ENCODE data around the gene CDH20.

Gene CDH20

GRCh38 chr18:61333271-61333745 lies at the start of gene CDH20:
Gene CDH20 (plus strand): TSS chr18:61333430.
- H3K4me3 ChIP-seq, result peak within 1 kb of the TSS in 5 of 7 experiments; percentile 11 to 36 (median 21)
- H3K27ac ChIP-seq, result no peak within 1 kb of the TSS

GRCh38 chr18:61284039-61284438 lies 49.2 kb upstream of the CDH20 start:
- no peak overlapping the region for H3K27ac ChIP-seq

GRCh38 chr18:61285777-61286176 lies 47.5 kb upstream of the CDH20 start:
- Histone ChIP-seq H3K4me3 (no peak overlapping the region), H3K27ac (no peak overlapping the region)

More at GRCh38 chr18:61284039-61284438, 49.2 kb upstream of the CDH20 start:
- no peak overlapping the region for H3K4me3 ChIP-seq

GRCh38 chr18:61286867-61287266 lies 46.4 kb upstream of the CDH20 start:
- Histone ChIP-seq H3K4me3 (no peak overlapping the region), H3K27ac (no peak overlapping the region)

GRCh38 chr18:61290616-61291015 lies 42.6 kb upstream of the CDH20 start:
- no peak overlapping the region for H3K27ac ChIP-seq
- no peak overlapping the region for H3K4me3 ChIP-seq

GRCh38 chr18:61292280-61293035 lies 40.8 kb upstream of the CDH20 start:
- no peak overlapping the region for H3K27ac ChIP-seq
- H3K4me3 ChIP-seq, result no peak overlapping the region

GRCh38 chr18:61295153-61295552 lies 38.1 kb upstream of the CDH20 start:
- H3K27ac ChIP-seq, result no peak overlapping the region
- no peak overlapping the region for H3K4me3 ChIP-seq

- Histone ChIP-seq H3K4me3 (no peak overlapping the region), H3K27ac (no peak overlapping the region)
Observed at GRCh38 chr18:61308004-61308403, 25.2 kb upstream of the CDH20 start.

- no peak overlapping the region for H3K4me3 ChIP-seq
- no peak overlapping the region for H3K27ac ChIP-seq
Observed at GRCh38 chr18:61308795-61309393, 24.3 kb upstream of the CDH20 start.

GRCh38 chr18:61322265-61322873 lies 10.9 kb upstream of the CDH20 start:
- H3K4me3 ChIP-seq, result no peak overlapping the region
- H3K27ac ChIP-seq, result no peak overlapping the region

- no peak overlapping the region for H3K4me3 ChIP-seq
- no peak overlapping the region for H3K27ac ChIP-seq
Observed at GRCh38 chr18:61323951-61324350, 9.3 kb upstream of the CDH20 start.

- Histone ChIP-seq H3K4me3 (no peak overlapping the region), H3K27ac (no peak overlapping the region)
Observed at GRCh38 chr18:61326407-61326806, 6.8 kb upstream of the CDH20 start.

- Histone ChIP-seq H3K27ac (no peak overlapping the region), H3K4me3 (no peak overlapping the region)
Observed at GRCh38 chr18:61329398-61329797, 3.8 kb upstream of the CDH20 start.

GRCh38 chr18:61331051-61331450 lies 2.2 kb upstream of the CDH20 start:
- H3K27ac ChIP-seq, result no peak overlapping the region
- H3K4me3 ChIP-seq, result no peak overlapping the region

- Histone ChIP-seq H3K4me3 (peak overlapping the region in 5 of 7 experiments; percentile 11 to 36 (median 21)), H3K27ac (no peak overlapping the region)
Observed at GRCh38 chr18:61333746-61334490, 688 bp downstream of the CDH20 start.

GRCh38 chr18:61334491-61334850 lies 1.2 kb downstream of the CDH20 start:
- peak overlapping the region in 4 of 7 experiments; percentile 16 to 36 (median 24) for H3K4me3 ChIP-seq
- no peak overlapping the region for H3K27ac ChIP-seq

GRCh38 chr18:61334951-61335683 lies 1.9 kb downstream of the CDH20 start:
- Histone ChIP-seq H3K4me3 (no peak overlapping the region), H3K27ac (no peak overlapping the region)

- no peak overlapping the region for H3K27ac ChIP-seq
Observed at GRCh38 chr18:61335684-61336555, 2.7 kb downstream of the CDH20 start.

GRCh38 chr18:61336766-61337165 lies 3.5 kb downstream of the CDH20 start:
- H3K4me3 ChIP-seq, result no peak overlapping the region

More at GRCh38 chr18:61335684-61336555, 2.7 kb downstream of the CDH20 start:
- H3K4me3 ChIP-seq, result no peak overlapping the region

More at GRCh38 chr18:61336766-61337165, 3.5 kb downstream of the CDH20 start:
- no peak overlapping the region for H3K27ac ChIP-seq
